SK-N-SH (cell line): ENCODE results near the gene SEMA4D. TPM values are rescaled to one million over a fixed set of nuclear protein-coding genes. Genes with fewer than 3 reads are reported as not detected.
A peak's percentile ranks its signal among the peaks of the same experiment; 100 is the strongest.

Experiments used
- CTCF ChIA-PET: fragments of 300-600, 350-600 bp; formaldehyde crosslinking; extraction: SDS; loops from one replicate; lab custom pipeline; 2021; lab: Yijun Ruan, JAX
- POLR2A ChIA-PET: fragments of 350-600 bp; sonication (Branson Sonifier 250); formaldehyde crosslinking; extraction: SDS; loops from one replicate; lab custom pipeline; 2020; ENCODE audit warnings: antibody characterized with exemption, inconsistent platforms; lab: Yijun Ruan, JAX
- DNase-seq: peaks from one replicate; pipeline ENCODE4 v3.0.0; 2012
- H2AFZ ChIP-seq: fragments of 200-600 bp; sonication (generic); 2 replicates; pipeline ENCODE4 v1.8.1; 2016; ENCODE audit warnings: antibody characterized with exemption, mild to moderate bottlenecking, low read depth
- H3F3A ChIP-seq: fragments of 200-600 bp; sonication (generic); replicated peaks from 2 replicates; pipeline ENCODE3; 2016; ENCODE audit warnings: antibody characterized with exemption, mild to moderate bottlenecking; ENCODE audit not compliant: insufficient read depth
- H3K27ac ChIP-seq, 2 experiments: fragments of 200-500 bp in 1 of 2; fragments of 200-600 bp in 1 of 2; sonication (Bioruptor generic) in 1 of 2; sonication (generic), shearing (Covaris generic) in 1 of 2; 2 replicates each; pipeline versions ENCODE4 v1.5.1 to v1.6.1; 2014 to 2016; ENCODE audit warnings: low read depth in 2 of 2, inconsistent platforms in 1 of 2, low read length in 1 of 2, mild to moderate bottlenecking in 1 of 2, mixed read lengths in 1 of 2
- H3K27me3 ChIP-seq: fragments of 200-600 bp; sonication (generic), shearing (Covaris generic); 2 replicates; pipeline ENCODE4 v1.6.1; 2016; ENCODE audit warnings: mixed run types; ENCODE audit not compliant: insufficient read depth
- H3K36me3 ChIP-seq, 2 experiments: fragments of 200-500 bp in 1 of 2; fragments of 200-600 bp in 1 of 2; sonication (Bioruptor generic) in 1 of 2; sonication (generic) in 1 of 2; replicated peaks in 1 of 2; 2 replicates each; pipeline versions ENCODE3 to v1.5.1; 2014 to 2016; ENCODE audit warnings: low read length in 1 of 2, mild to moderate bottlenecking in 1 of 2; ENCODE audit not compliant: insufficient read depth in 2 of 2, control insufficient read depth in 1 of 2
- H3K4me1 ChIP-seq, 2 experiments: fragments of 200-500 bp in 1 of 2; fragments of 200-600 bp in 1 of 2; sonication (Bioruptor generic) in 1 of 2; sonication (generic), shearing (Covaris generic) in 1 of 2; 2 replicates each; pipeline versions ENCODE4 v1.5.1 to v1.6.1; 2014 to 2016; ENCODE audit warnings: low read depth in 1 of 2, low read length in 1 of 2, mixed run types in 1 of 2; ENCODE audit not compliant: insufficient read depth in 2 of 2, control insufficient read depth in 1 of 2
- H3K4me2 ChIP-seq: fragments of 200-600 bp; sonication (generic), shearing (Covaris generic); 2 replicates; pipeline ENCODE4 v1.6.1; 2017; ENCODE audit warnings: mixed run types
- H3K4me3 ChIP-seq, 2 experiments: fragments of 200-500 bp in 1 of 2; fragments of 200-600 bp in 1 of 2; sonication (Bioruptor generic) in 1 of 2; sonication (generic), shearing (Covaris generic) in 1 of 2; 2 replicates each; pipeline versions ENCODE4 v1.5.1 to v1.8.1; 2014 to 2016; ENCODE audit warnings: low read depth in 2 of 2, inconsistent platforms in 1 of 2, low read length in 1 of 2, mild to moderate bottlenecking in 1 of 2, mixed read lengths in 1 of 2, moderate library complexity in 1 of 2
- H3K79me2 ChIP-seq: fragments of 200-600 bp; sonication (generic); 2 replicates; pipeline ENCODE4 v1.8.1; 2017; ENCODE audit warnings: mild to moderate bottlenecking; ENCODE audit not compliant: insufficient read depth
- H3K9ac ChIP-seq: fragments of 200-600 bp; sonication (generic); 2 replicates; pipeline ENCODE4 v1.6.1; 2017; ENCODE audit warnings: mixed run types
- H3K9me2 ChIP-seq: fragments of 200-600 bp; sonication (generic); 2 replicates; pipeline ENCODE4 v1.6.1; 2017; ENCODE audit warnings: mixed run types
- H3K9me3 ChIP-seq: fragments of 200-600 bp; sonication (generic); 2 replicates; pipeline ENCODE4 v1.6.1; 2017; ENCODE audit warnings: mixed run types, mild to moderate bottlenecking, moderate library complexity
- H4K20me1 ChIP-seq: fragments of 200-600 bp; sonication (generic); 2 replicates; pipeline ENCODE4 v1.6.1; 2017; ENCODE audit warnings: mild to moderate bottlenecking, mixed run types; ENCODE audit not compliant: insufficient read depth
- CHD2 ChIP-seq: fragments of 150-350 bp; IDR thresholded peaks from 2 replicates; pipeline ENCODE4 v1.6.1; 2018; ENCODE audit warnings: low read length; ENCODE audit not compliant: partially characterized antibody
- ELF1 ChIP-seq: IDR thresholded peaks from 2 replicates; pipeline ENCODE4 v1.4.0; 2012
- EP300 ChIP-seq, 2 experiments: IDR thresholded peaks; 2 replicates each; pipeline versions ENCODE4 v1.4.0 to v1.6.1; 2012; ENCODE audit warnings: borderline replicate concordance in 1 of 2, low read depth in 1 of 2, low read length in 1 of 2
- FOSL2 ChIP-seq: IDR thresholded peaks from 2 replicates; pipeline ENCODE4 v1.4.0; 2012; ENCODE audit warnings: low read depth, mild to moderate bottlenecking, moderate library complexity, borderline replicate concordance
- FOXM1 ChIP-seq: IDR thresholded peaks from 2 replicates; pipeline ENCODE4 v1.4.0; 2012; ENCODE audit warnings: low read depth, mild to moderate bottlenecking
- JUND ChIP-seq: IDR thresholded peaks from 2 replicates; pipeline ENCODE4 v1.4.0; 2012
- NFIC ChIP-seq: IDR thresholded peaks from 2 replicates; pipeline ENCODE4 v1.4.0; 2012; ENCODE audit warnings: borderline replicate concordance
- RAD21 ChIP-seq: IDR thresholded peaks from 2 replicates; pipeline ENCODE4 v1.6.1; 2012; ENCODE audit warnings: mild to moderate bottlenecking, low read length
- REST ChIP-seq: IDR thresholded peaks from 2 replicates; pipeline ENCODE4 v1.6.1; 2012; ENCODE audit warnings: mild to moderate bottlenecking, low read depth, low read length, moderate library complexity
- RFX5 ChIP-seq: IDR thresholded peaks from 2 replicates; pipeline ENCODE4 v1.6.1; 2012; ENCODE audit warnings: mild to moderate bottlenecking, improper control_type of control experiment, low read length
- SMC3 ChIP-seq: IDR thresholded peaks from 2 replicates; pipeline ENCODE4 v1.6.1; 2012; ENCODE audit warnings: low read depth, low read length, improper control_type of control experiment
- TAF1 ChIP-seq: IDR thresholded peaks from 2 replicates; pipeline ENCODE4 v1.6.1; 2012; ENCODE audit warnings: low read depth, mild to moderate bottlenecking, low read length, moderate library complexity, borderline replicate concordance
- TEAD4 ChIP-seq: IDR thresholded peaks from 2 replicates; pipeline ENCODE4 v1.4.0; 2012; ENCODE audit warnings: mild to moderate bottlenecking, borderline replicate concordance; ENCODE audit not compliant: insufficient read depth
- USF2 ChIP-seq: fragments of 150-350 bp; IDR thresholded peaks from 2 replicates; pipeline ENCODE4 v1.6.1; 2017; ENCODE audit warnings: antibody characterized with exemption, low read length, low read depth, borderline replicate concordance
- YY1 ChIP-seq: IDR thresholded peaks from 2 replicates; pipeline ENCODE4 v1.4.0; 2012; ENCODE audit warnings: low read depth, mild to moderate bottlenecking
- WGBS: methylation state at CpG from one replicate; pipeline ENCODE4 v1.1.6; 2017; ENCODE audit warnings: low lambda C conversion rate; 5-methylcytosine and 5-hydroxymethylcytosine counted together
- polyA plus RNA-seq, 3 experiments: library from polyadenylated mRNA; depleted of rRNA; stranded (reverse); fragments of >200 nt; gene quantifications; 2 replicates each; pipeline ENCODE4 v1.2.3, GENCODE V29; 2012
- TF ChIP-seq, protein P1 (sequence below): fragments of 150-350 bp; IDR thresholded peaks from 2 replicates; pipeline ENCODE4 v1.6.1; 2016; ENCODE audit warnings: mild to moderate bottlenecking, low read depth, low read length
- TF ChIP-seq, protein P2 (sequence below): IDR thresholded peaks from 2 replicates; pipeline ENCODE4 v1.4.0; 2012; ENCODE audit warnings: low read depth
- TF ChIP-seq, protein P3 (sequence below): fragments of 200-600 bp; sonication (generic); IDR thresholded peaks from 2 replicates; pipeline ENCODE4 v1.6.1; 2017; ENCODE audit warnings: antibody characterized with exemption, mild to moderate bottlenecking, moderate library complexity

SEMA4D gene
- polyA plus RNA-seq, 1 of the 3 experiments (the other 2 are of a cell fraction), result 4.8 TPM

DNA sequence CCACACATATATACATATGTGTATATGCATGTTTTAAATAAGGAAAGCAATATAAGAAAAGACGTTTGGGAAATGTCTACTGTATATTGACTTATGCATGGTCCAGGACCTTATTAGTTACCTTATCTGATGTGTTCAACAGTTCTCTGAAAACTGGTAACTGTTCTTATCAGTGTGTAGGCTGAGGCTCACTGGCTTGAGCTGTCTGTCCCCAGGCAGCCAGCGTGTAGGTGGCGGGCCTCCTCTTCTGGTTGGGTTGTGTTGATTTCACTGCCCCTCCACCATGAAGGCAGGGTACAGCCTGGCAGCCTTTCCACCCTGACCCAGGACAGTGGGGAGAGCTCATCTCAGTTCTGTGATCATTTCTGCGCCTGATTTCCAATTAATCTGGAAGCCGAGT, 38.7 kb upstream of the SEMA4D start:
- Histone ChIP-seq H3K4me3 (no peak overlapping the region), H3K4me1 (peaks cover 0 to 50% of the 10 kb centered on the region in 2 experiments; a peak in 1 of 4 replicates), H2AFZ (no peak overlapping the region), H3K27ac (peak overlapping the region in 1 of 2 experiments; percentile 89; a peak in 2 of 4 replicates), H3K9ac (no peak overlapping the region), H3F3A (no peaks in the 10 kb centered on the region), H3K9me3 (no peaks in the 10 kb centered on the region), H3K9me2 (no peaks in the 10 kb centered on the region), H3K36me3 (no peaks in the 10 kb centered on the region), H3K4me2 (no peak overlapping the region), H3K27me3 (no peaks in the 10 kb centered on the region), H3K79me2 (no peaks in the 10 kb centered on the region), H4K20me1 (no peaks in the 10 kb centered on the region)
- WGBS, result 48% methylated on average over 3 of the region's 5 CpGs
- DNase-seq, result peak; percentile 44
- ChIA-PET POLR2A (no interaction called here), CTCF (interaction anchor here (5.0 kb wide), 1 partner anchor 13 kb away, joined by 36 read pairs; no protein-coding TSS in a partner anchor)
- no peak for TF ChIP-seq JUND
- peak in 1 of 2 experiments; percentile 48; a peak in 2 of 4 replicates for TF ChIP-seq EP300 (IDR thresholded peaks at IDR 0.05; ENCODE audit: borderline replicate concordance in 1 of 2, low read depth in 1 of 2, low read length in 1 of 2)
- TF ChIP-seq, protein P1, sequence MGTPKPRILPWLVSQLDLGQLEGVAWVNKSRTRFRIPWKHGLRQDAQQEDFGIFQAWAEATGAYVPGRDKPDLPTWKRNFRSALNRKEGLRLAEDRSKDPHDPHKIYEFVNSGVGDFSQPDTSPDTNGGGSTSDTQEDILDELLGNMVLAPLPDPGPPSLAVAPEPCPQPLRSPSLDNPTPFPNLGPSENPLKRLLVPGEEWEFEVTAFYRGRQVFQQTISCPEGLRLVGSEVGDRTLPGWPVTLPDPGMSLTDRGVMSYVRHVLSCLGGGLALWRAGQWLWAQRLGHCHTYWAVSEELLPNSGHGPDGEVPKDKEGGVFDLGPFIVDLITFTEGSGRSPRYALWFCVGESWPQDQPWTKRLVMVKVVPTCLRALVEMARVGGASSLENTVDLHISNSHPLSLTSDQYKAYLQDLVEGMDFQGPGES, result no peak

GRCh38 chr9:89536145-89536574, 38.2 kb upstream of the SEMA4D start:
- Histone ChIP-seq H3K9me2 (no peaks in the 10 kb centered on the region), H4K20me1 (no peaks in the 10 kb centered on the region), H3K4me1 (peaks cover 0 to 47% of the 10 kb centered on the region in 2 experiments; a peak in 1 of 4 replicates), H3K27ac (peak overlapping the region in 1 of 2 experiments; percentile 61; a peak in 2 of 4 replicates), H3K79me2 (no peaks in the 10 kb centered on the region), H3K4me3 (no peak overlapping the region), H3K27me3 (no peaks in the 10 kb centered on the region), H3K9me3 (no peaks in the 10 kb centered on the region), H3K36me3 (no peaks in the 10 kb centered on the region), H3K9ac (no peak overlapping the region), H2AFZ (no peak overlapping the region), H3F3A (no peaks in the 10 kb centered on the region), H3K4me2 (no peak overlapping the region)
- TF ChIP-seq CHD2 (no peak), USF2 (no peak), SMC3 (no peak), TAF1 (no peak), ELF1 (no peak), FOXM1 (no peak), JUND (no peak), RFX5 (no peak), RAD21 (no peak), TEAD4 (no peak), YY1 (no peak), EP300 (IDR thresholded peaks at IDR 0.05; ENCODE audit: borderline replicate concordance in 1 of 2, low read depth in 1 of 2, low read length in 1 of 2) (no peak), FOSL2 (no peak), REST (no peak), NFIC (no peak)
- TF ChIP-seq, protein P2, sequence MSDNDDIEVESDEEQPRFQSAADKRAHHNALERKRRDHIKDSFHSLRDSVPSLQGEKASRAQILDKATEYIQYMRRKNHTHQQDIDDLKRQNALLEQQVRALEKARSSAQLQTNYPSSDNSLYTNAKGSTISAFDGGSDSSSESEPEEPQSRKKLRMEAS, result no peak
- TF ChIP-seq, protein P3, sequence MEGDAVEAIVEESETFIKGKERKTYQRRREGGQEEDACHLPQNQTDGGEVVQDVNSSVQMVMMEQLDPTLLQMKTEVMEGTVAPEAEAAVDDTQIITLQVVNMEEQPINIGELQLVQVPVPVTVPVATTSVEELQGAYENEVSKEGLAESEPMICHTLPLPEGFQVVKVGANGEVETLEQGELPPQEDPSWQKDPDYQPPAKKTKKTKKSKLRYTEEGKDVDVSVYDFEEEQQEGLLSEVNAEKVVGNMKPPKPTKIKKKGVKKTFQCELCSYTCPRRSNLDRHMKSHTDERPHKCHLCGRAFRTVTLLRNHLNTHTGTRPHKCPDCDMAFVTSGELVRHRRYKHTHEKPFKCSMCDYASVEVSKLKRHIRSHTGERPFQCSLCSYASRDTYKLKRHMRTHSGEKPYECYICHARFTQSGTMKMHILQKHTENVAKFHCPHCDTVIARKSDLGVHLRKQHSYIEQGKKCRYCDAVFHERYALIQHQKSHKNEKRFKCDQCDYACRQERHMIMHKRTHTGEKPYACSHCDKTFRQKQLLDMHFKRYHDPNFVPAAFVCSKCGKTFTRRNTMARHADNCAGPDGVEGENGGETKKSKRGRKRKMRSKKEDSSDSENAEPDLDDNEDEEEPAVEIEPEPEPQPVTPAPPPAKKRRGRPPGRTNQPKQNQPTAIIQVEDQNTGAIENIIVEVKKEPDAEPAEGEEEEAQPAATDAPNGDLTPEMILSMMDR, result no peak
- ChIA-PET CTCF (interaction anchor here (5.0 kb wide), 1 partner anchor 13 kb away, joined by 36 read pairs; no protein-coding TSS in a partner anchor), POLR2A (no interaction called here)
- DNase-seq, result no peak
- 80% methylated on average over 5 of the region's 5 CpGs for WGBS
